ENCODE results near the gene CCDC120. TPM values are rescaled to one million over a fixed set of nuclear protein-coding genes. Genes with fewer than 3 reads are reported as not detected.

Gene CCDC120
- total RNA-seq, 2 experiments from 2014 or later: 3.5 to 3.7 TPM

DNA sequence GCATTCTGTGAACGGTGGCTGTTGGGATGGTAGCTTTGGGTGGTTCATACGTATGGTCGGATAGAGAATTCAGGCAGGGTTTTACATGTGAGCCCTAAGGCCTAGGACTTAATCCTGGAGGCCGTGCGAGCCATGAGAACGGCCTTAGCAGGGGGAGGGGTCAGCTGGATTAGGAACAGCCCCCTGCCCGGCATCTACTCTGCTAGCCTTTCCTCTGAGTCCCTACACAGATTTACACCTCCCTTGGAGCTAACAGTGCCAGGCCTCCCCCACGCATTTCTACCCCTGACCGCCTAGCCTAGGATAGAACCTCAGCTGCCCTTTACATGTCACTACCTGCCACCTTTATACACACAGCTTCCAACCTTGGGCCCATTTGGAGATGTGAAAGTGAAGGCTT is 7.9 kb downstream of the CCDC120 start:
- Mint-ChIP-seq H3K4me3 (no peak overlapping the region), H3K27ac (no peak overlapping the region), H3K27me3 (no peaks in the 10 kb centered on the region), H3K9me3 (no peaks in the 10 kb centered on the region), H3K36me3 (ENCODE audit: low read depth) (peaks cover 4% of the 10 kb centered on the region), H3K4me1 (ENCODE audit: low read depth) (no peaks in the 10 kb centered on the region)
- CTCF ChIA-PET: no interaction called here
- ATAC-seq (no peak), DNase-seq (no peak)
- intact Hi-C loops (cut with micrococcal nuclease): no loop called here
- POLR2A ChIA-PET: no interaction called here
- TF ChIP-seq, protein P1, sequence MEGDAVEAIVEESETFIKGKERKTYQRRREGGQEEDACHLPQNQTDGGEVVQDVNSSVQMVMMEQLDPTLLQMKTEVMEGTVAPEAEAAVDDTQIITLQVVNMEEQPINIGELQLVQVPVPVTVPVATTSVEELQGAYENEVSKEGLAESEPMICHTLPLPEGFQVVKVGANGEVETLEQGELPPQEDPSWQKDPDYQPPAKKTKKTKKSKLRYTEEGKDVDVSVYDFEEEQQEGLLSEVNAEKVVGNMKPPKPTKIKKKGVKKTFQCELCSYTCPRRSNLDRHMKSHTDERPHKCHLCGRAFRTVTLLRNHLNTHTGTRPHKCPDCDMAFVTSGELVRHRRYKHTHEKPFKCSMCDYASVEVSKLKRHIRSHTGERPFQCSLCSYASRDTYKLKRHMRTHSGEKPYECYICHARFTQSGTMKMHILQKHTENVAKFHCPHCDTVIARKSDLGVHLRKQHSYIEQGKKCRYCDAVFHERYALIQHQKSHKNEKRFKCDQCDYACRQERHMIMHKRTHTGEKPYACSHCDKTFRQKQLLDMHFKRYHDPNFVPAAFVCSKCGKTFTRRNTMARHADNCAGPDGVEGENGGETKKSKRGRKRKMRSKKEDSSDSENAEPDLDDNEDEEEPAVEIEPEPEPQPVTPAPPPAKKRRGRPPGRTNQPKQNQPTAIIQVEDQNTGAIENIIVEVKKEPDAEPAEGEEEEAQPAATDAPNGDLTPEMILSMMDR (IDR thresholded peaks at IDR 0.05): no peak

DNA sequence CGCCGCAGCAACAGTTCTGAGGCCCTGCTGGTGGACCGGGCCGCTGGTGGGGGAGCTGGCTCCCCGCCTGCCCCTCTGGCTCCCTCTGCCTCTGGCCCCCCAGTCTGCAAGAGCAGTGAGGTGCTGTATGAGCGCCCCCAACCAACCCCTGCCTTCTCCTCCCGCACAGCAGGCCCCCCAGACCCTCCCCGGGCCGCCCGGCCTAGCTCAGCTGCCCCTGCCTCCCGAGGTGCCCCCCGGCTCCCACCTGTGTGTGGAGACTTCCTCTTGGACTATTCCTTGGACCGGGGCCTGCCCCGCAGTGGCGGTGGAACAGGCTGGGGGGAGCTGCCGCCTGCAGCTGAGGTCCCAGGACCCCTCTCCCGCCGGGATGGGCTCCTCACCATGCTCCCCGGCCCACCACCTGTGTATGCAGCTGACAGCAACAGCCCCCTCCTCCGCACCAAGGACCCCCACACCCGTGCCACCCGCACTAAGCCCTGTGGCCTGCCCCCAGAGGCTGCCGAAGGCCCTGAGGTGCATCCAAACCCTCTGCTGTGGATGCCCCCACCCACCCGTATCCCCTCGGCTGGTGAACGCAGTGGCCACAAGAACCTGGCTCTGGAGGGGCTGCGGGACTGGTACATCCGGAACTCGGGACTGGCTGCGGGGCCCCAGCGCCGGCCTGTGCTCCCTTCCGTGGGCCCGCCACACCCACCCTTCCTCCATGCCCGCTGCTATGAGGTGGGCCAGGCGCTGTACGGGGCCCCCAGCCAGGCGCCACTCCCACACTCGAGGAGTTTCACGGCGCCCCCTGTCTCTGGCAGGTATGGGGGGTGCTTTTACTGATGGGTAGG is 8.7 kb downstream of the CCDC120 start:
- H3K27ac Mint-ChIP-seq: no peak overlapping the region
- no peaks in the 10 kb centered on the region for H3K9me3 Mint-ChIP-seq
- intact Hi-C loops (cut with micrococcal nuclease): no loop called here
- H3K4me3 Mint-ChIP-seq: no peak overlapping the region
- no peaks in the 10 kb centered on the region for H3K4me1 Mint-ChIP-seq (ENCODE audit: low read depth)
- ChIA-PET CTCF (no interaction called here), POLR2A (no interaction called here)
- H3K36me3 Mint-ChIP-seq (ENCODE audit: low read depth): peaks cover 7% of the 10 kb centered on the region
- no peaks in the 10 kb centered on the region for H3K27me3 Mint-ChIP-seq
- ATAC-seq (no peak), DNase-seq (no peak)
- TF ChIP-seq, protein P1 (IDR thresholded peaks at IDR 0.05): no peak

DNA sequence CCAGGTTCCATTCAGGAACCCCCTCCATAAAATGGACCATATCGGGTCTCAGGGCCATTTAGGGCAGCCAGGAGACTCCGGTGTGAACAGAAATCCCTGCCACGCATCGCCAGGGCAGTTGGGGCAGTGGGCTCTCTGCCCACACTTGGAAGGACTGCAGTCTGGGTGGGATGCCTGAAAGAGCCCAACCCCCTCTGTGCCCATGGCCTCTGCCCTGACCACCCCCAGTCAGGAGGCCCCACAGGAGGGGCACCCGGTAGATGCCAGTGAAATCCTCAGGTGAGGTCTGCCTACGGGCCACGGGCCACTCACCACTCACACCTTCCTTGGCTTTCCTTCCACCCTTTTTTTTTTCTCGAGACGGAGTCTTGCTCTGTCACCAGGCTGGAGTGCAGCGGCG is 10.2 kb downstream of the CCDC120 start:
- POLR2A ChIA-PET: no interaction called here
- Mint-ChIP-seq H3K4me1 (ENCODE audit: low read depth) (peaks cover 9% of the 10 kb centered on the region), H3K4me3 (no peak overlapping the region), H3K36me3 (ENCODE audit: low read depth) (peaks cover 14% of the 10 kb centered on the region), H3K27ac (no peak overlapping the region), H3K9me3 (no peaks in the 10 kb centered on the region), H3K27me3 (no peaks in the 10 kb centered on the region)
- TF ChIP-seq, protein P1 (IDR thresholded peaks at IDR 0.05): no peak
- DNase-seq: no peak
- CTCF ChIA-PET: no interaction called here
- no peak for ATAC-seq
- intact Hi-C loops (cut with micrococcal nuclease): no loop called here

DNA sequence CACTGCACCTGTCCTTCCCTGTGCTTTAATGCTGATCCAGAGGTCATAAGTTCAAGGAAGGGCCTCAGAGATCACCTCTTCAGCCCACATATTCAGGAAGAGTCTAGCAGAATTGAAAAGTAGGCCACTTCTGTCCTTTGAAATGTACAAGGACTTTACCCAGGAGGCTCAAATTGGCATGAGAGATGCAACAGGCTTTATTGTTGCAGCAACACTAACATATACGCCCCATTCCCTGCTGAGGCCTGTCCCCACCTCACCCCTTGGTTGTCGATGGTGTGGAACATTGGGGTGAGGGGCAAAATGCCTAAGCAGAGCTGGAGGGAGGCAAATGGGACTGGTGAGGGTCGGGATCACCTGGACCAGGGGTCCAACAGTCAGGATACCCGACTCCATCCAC is 12.2 kb downstream of the CCDC120 start:
- intact Hi-C loops (cut with micrococcal nuclease): no loop called here
- POLR2A ChIA-PET: no interaction called here
- DNase-seq (no peak), ATAC-seq (no peak)
- Mint-ChIP-seq H3K27me3 (no peaks in the 10 kb centered on the region), H3K27ac (no peak overlapping the region), H3K36me3 (ENCODE audit: low read depth) (peaks cover 18% of the 10 kb centered on the region), H3K9me3 (no peaks in the 10 kb centered on the region), H3K4me1 (ENCODE audit: low read depth) (peaks cover 15% of the 10 kb centered on the region), H3K4me3 (no peak overlapping the region)
- TF ChIP-seq, protein P1 (IDR thresholded peaks at IDR 0.05): no peak
- CTCF ChIA-PET: no interaction called here

DNA sequence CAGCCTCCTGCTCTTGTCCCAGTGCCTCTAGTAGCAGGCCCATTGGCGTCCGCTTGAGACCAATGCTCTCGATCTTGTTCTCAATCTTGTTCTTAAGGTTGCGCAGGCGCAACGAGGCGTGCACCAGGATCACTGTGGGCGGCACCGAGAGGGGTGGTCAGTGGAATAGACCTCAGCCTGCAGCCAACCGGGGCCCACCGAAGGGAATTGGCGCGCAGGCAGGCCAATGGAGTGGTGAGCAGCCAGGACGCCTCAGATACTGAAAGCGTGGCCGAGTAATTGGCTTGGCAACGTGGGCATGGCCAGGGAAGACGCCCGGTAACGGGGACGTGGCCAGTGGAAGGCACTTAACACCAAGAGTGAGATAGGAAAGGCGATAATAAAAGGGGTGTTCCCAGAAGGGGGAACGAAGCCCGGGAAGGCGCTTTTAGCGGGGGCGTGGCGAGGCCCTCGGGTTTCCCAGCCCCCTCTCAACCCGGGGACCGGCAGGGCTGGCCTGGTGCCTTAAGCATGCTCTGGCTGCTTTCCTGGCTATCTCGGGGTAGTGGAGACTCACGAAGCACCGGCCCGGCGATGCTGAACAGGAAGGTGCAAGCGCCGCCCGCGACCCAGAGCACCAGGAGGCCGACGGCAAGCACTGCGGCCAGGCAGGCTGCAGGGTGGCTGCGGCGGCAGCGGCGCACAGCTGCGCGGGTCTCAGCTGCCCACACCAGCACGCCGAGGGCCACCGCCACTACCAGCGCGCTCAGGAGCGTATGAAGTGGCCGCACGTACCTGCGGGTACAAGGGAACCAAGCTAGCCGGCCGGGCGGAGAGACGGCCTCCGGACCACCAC is 13.3 kb downstream of the CCDC120 start:
- no peak for ATAC-seq
- ChIA-PET CTCF (no interaction called here), POLR2A (no interaction called here)
- no peaks in the 10 kb centered on the region for H3K27me3 Mint-ChIP-seq
- no peak overlapping the region for H3K27ac Mint-ChIP-seq
- intact Hi-C loops (cut with micrococcal nuclease): no loop called here
- TF ChIP-seq, protein P1 (IDR thresholded peaks at IDR 0.05): no peak
- H3K9me3 Mint-ChIP-seq: no peaks in the 10 kb centered on the region
- H3K4me3 Mint-ChIP-seq: peak overlapping the region; percentile 81
- H3K4me1 Mint-ChIP-seq (ENCODE audit: low read depth): peaks cover 15% of the 10 kb centered on the region
- DNase-seq: no peak
- H3K36me3 Mint-ChIP-seq (ENCODE audit: low read depth): peaks cover 18% of the 10 kb centered on the region
